H9 (cell line): Measurements from ENCODE around the gene HPD. TPM values are rescaled to one million over a fixed set of nuclear protein-coding genes. Genes with fewer than 3 reads are reported as not detected.

Experiments
- DNase-seq: peaks from one replicate; pipeline ENCODE4 v3.0.0-alpha.2; 2017
- H2AFZ ChIP-seq: one replicate; pipeline ENCODE4 v1.6.1; 2013; ENCODE audit warnings: mild to moderate bottlenecking, low read length, control low read depth, moderate library complexity
- H2AK5ac ChIP-seq: 2 replicates; pipeline ENCODE4 v1.6.1; 2013; ENCODE audit warnings: low read length, control low read depth, mixed read lengths; ENCODE audit not compliant: insufficient read length
- H2BK120ac ChIP-seq: one replicate; pipeline ENCODE4 v1.6.1; 2013; ENCODE audit warnings: low read depth, mild to moderate bottlenecking, low read length, control low read depth, inconsistent platforms; ENCODE audit not compliant: poor library complexity, severe bottlenecking
- H2BK12ac ChIP-seq: 2 replicates; pipeline ENCODE4 v1.6.1; 2013; ENCODE audit warnings: low read length, control low read depth, mixed read lengths, low read depth; ENCODE audit not compliant: insufficient read length
- H2BK15ac ChIP-seq: 2 replicates; pipeline ENCODE4 v1.6.1; 2013; ENCODE audit warnings: low read depth, low read length, control low read depth
- H2BK20ac ChIP-seq: one replicate; pipeline ENCODE4 v1.6.1; 2013; ENCODE audit warnings: low read depth, mild to moderate bottlenecking, low read length, control low read depth, inconsistent platforms; ENCODE audit not compliant: poor library complexity, severe bottlenecking
- H2BK5ac ChIP-seq: 2 replicates; pipeline ENCODE4 v1.6.1; 2013; ENCODE audit warnings: low read length, control low read depth, mixed read lengths; ENCODE audit not compliant: insufficient read length
- H3K14ac ChIP-seq: 2 replicates; pipeline ENCODE4 v1.6.1; 2013; ENCODE audit warnings: low read length, control low read depth; ENCODE audit not compliant: insufficient read depth
- H3K18ac ChIP-seq: 2 replicates; pipeline ENCODE4 v1.6.1; 2013; ENCODE audit warnings: low read depth, mild to moderate bottlenecking, mixed read lengths, low read length, control low read depth; ENCODE audit not compliant: insufficient read length
- H3K23ac ChIP-seq: 2 replicates; pipeline ENCODE4 v1.6.1; 2013; ENCODE audit warnings: low read length, control low read depth, mixed read lengths, low read depth; ENCODE audit not compliant: insufficient read length
- H3K23me2 ChIP-seq: 2 replicates; pipeline ENCODE4 v1.6.1; 2013; ENCODE audit warnings: low read depth, mild to moderate bottlenecking, mixed read lengths, low read length, control low read depth; ENCODE audit not compliant: insufficient read length, poor library complexity, severe bottlenecking
- H3K27ac ChIP-seq: 2 replicates; pipeline ENCODE4 v1.5.1; 2013; ENCODE audit warnings: low read length, control low read depth, mixed read lengths, low read depth; ENCODE audit not compliant: insufficient read length
- H3K27me3 ChIP-seq: 2 replicates; pipeline ENCODE4 v1.6.1; 2013; ENCODE audit warnings: low read length, control low read depth, inconsistent platforms; ENCODE audit not compliant: insufficient read depth
- H3K4ac ChIP-seq: 2 replicates; pipeline ENCODE4 v1.6.1; 2013; ENCODE audit warnings: low read depth, mild to moderate bottlenecking, control low read depth, inconsistent platforms, low read length, moderate library complexity
- H3K4me1 ChIP-seq: 2 replicates; pipeline ENCODE4 v1.6.1; 2013; ENCODE audit warnings: low read length, control low read depth, inconsistent platforms; ENCODE audit not compliant: insufficient read depth
- H3K4me2 ChIP-seq: 2 replicates; pipeline ENCODE4 v1.6.1; 2013; ENCODE audit warnings: low read length, control low read depth, mixed read lengths; ENCODE audit not compliant: insufficient read length, insufficient read depth
- H3K56ac ChIP-seq: 2 replicates; pipeline ENCODE4 v1.6.1; 2013; ENCODE audit warnings: low read depth, mild to moderate bottlenecking, mixed read lengths, low read length, control low read depth; ENCODE audit not compliant: insufficient read length
- H3K79me1 ChIP-seq: 2 replicates; pipeline ENCODE4 v1.6.1; 2013; ENCODE audit warnings: low read depth, mild to moderate bottlenecking, moderate library complexity, low read length, control low read depth, inconsistent platforms; ENCODE audit not compliant: insufficient read depth, poor library complexity, severe bottlenecking
- H3K79me2 ChIP-seq: 2 replicates; pipeline ENCODE4 v1.6.1; 2013; ENCODE audit warnings: low read length, control low read depth, inconsistent platforms; ENCODE audit not compliant: insufficient read depth
- H3K9ac ChIP-seq: 2 replicates; pipeline ENCODE4 v1.6.1; 2013; ENCODE audit warnings: low read length, control low read depth, mixed read lengths; ENCODE audit not compliant: insufficient read length; ENCODE audit errors: extremely low read depth
- H3K9me3 ChIP-seq: one replicate; pipeline ENCODE4 v1.6.1; 2013; ENCODE audit warnings: low read depth, low read length, inconsistent platforms; ENCODE audit not compliant: control insufficient read depth
- H3T11ph ChIP-seq: one replicate; pipeline ENCODE4 v1.6.1; 2013; ENCODE audit warnings: mild to moderate bottlenecking, low read length, control low read depth, inconsistent platforms
- H4K20me1 ChIP-seq: one replicate; pipeline ENCODE4 v1.6.1; 2013; ENCODE audit not compliant: control insufficient read depth, insufficient read length, insufficient read depth
- H4K5ac ChIP-seq: 2 replicates; pipeline ENCODE4 v1.6.1; 2013; ENCODE audit warnings: low read depth, mild to moderate bottlenecking, mixed read lengths, low read length, control low read depth; ENCODE audit not compliant: insufficient read length
- H4K8ac ChIP-seq: replicated peaks from 2 replicates; pipeline ENCODE4 v1.6.1; 2013; ENCODE audit warnings: low read length, control low read depth, mixed read lengths, low read depth; ENCODE audit not compliant: insufficient read length
- H4K91ac ChIP-seq: 2 replicates; pipeline ENCODE4 v1.6.1; 2013; ENCODE audit warnings: low read depth, mild to moderate bottlenecking, moderate library complexity, mixed read lengths, low read length, control low read depth; ENCODE audit not compliant: insufficient read length
- H3K27ac Mint-ChIP-seq, 3 experiments: 2 replicates in 2 of 3; 3 replicates in 1 of 3; pipeline ENCODE4 v1.8.0; 2020 to 2021; ENCODE audit warnings: mixed read lengths in 3 of 3, mild to moderate bottlenecking in 1 of 3, moderate library complexity in 1 of 3
- H3K27me3 Mint-ChIP-seq: 2 replicates; pipeline ENCODE4 v1.8.0; 2021; ENCODE audit warnings: low read depth, mild to moderate bottlenecking, moderate library complexity, mixed read lengths
- H3K36me3 Mint-ChIP-seq, 3 experiments: 2 replicates in 2 of 3; 3 replicates in 1 of 3; pipeline ENCODE4 v1.8.0; 2020 to 2021; ENCODE audit warnings: low read depth in 3 of 3, mixed read lengths in 3 of 3; ENCODE audit not compliant: insufficient read depth in 1 of 3
- H3K4me1 Mint-ChIP-seq, 2 experiments: 2 replicates each; pipeline ENCODE4 v1.8.0; 2020; ENCODE audit warnings: mixed read lengths in 2 of 2
- H3K4me3 Mint-ChIP-seq, 2 experiments: 2 replicates in 1 of 2; 3 replicates in 1 of 2; pipeline ENCODE4 v1.8.0; 2020 to 2021; ENCODE audit warnings: mild to moderate bottlenecking in 2 of 2, mixed read lengths in 2 of 2, moderate library complexity in 1 of 2
- H3K9me3 Mint-ChIP-seq, 2 experiments: 2 replicates in 1 of 2; 3 replicates in 1 of 2; pipeline ENCODE4 v1.8.0; 2020; ENCODE audit warnings: mild to moderate bottlenecking in 2 of 2, mixed read lengths in 2 of 2, moderate library complexity in 1 of 2
- CTCF ChIP-seq: fragments of 200-600 bp; sonication (generic); conservative IDR thresholded peaks from 3 replicates; pipeline ENCODE4 v1.8.0; 2021; ENCODE audit warnings: antibody characterized with exemption, mild to moderate bottlenecking
- WGBS: extraction: QIAGEN DNeasy Blood & Tissue Kit; methylation state at CpG from one replicate; pipeline ENCODE4 v1.1.7; 2013; ENCODE audit warnings: missing lambda C conversion rate, low lambda C conversion rate, mixed read lengths; ENCODE audit not compliant: insufficient read length; ENCODE audit errors: extremely low coverage; 5-methylcytosine and 5-hydroxymethylcytosine counted together
- total RNA-seq: library from RNA; stranded (reverse); gene quantifications from 2 replicates; pipeline ENCODE4 v1.2.1, GENCODE V29; 2021

HPD gene
- total RNA-seq, 1 experiment from 2014 or later = not detected

- no peak for TF ChIP-seq CTCF
- WGBS = no CpG with 5 or more reads among the region's 18 CpGs
Observed at GRCh38 chr12:121826318-121827150, 32.1 kb downstream of the HPD start.

More at GRCh38 chr12:121826318-121827150, 32.1 kb downstream of the HPD start:
- H3K14ac ChIP-seq = no peak overlapping the region
- peaks cover 20 to 73% (median 56%) of the 10 kb centered on the region in 3 experiments; a peak in 6 of 7 replicates for H3K36me3 Mint-ChIP-seq
- H3K79me2 ChIP-seq = no peaks in the 10 kb centered on the region
- no peak overlapping the region for H2BK5ac ChIP-seq
- H2BK15ac ChIP-seq = no peak overlapping the region
- H2BK12ac ChIP-seq = no peak overlapping the region
- no peak overlapping the region for H4K5ac ChIP-seq
- H3K27ac ChIP-seq = no peak overlapping the region
- DNase-seq = peak; percentile 24
- no peak overlapping the region for H2AK5ac ChIP-seq
- no peak overlapping the region for H4K8ac ChIP-seq
- H3K23me2 ChIP-seq = no peaks in the 10 kb centered on the region
- no peak overlapping the region for H3K4me2 ChIP-seq
- H2AFZ ChIP-seq = no peak overlapping the region
- H3K9ac ChIP-seq = no peak overlapping the region
- H3K23ac ChIP-seq = no peak overlapping the region
- no peak overlapping the region for H3K56ac ChIP-seq
- H3K9me3 ChIP-seq = no peaks in the 10 kb centered on the region
- H3K27me3 Mint-ChIP-seq = no peaks in the 10 kb centered on the region
- peak overlapping the region; percentile 64 to 82 (median 77); a peak in 4 of 7 replicates for H3K27ac Mint-ChIP-seq
- H3K9me3 Mint-ChIP-seq = no peaks in the 10 kb centered on the region; a peak in 1 of 5 replicates
- H2BK120ac ChIP-seq = no peak overlapping the region
- H3K4me3 Mint-ChIP-seq = peak overlapping the region in 1 of 2 experiments; percentile 22; a peak in 2 of 5 replicates
- H2BK20ac ChIP-seq = no peak overlapping the region
- H3K4me1 Mint-ChIP-seq = peaks cover 0 to 4% of the 10 kb centered on the region in 2 experiments; a peak in 1 of 4 replicates
- no peaks in the 10 kb centered on the region for H3K4me1 ChIP-seq
- H4K91ac ChIP-seq = no peak overlapping the region
- H3K18ac ChIP-seq = no peak overlapping the region
- no peak overlapping the region for H3K4ac ChIP-seq
- no peaks in the 10 kb centered on the region for H3K27me3 ChIP-seq
- no peak overlapping the region for H3T11ph ChIP-seq
- no peaks in the 10 kb centered on the region for H4K20me1 ChIP-seq
- H3K79me1 ChIP-seq = no peaks in the 10 kb centered on the region
